Stomach (tissue), 4 donors: ENCODE data around the gene MST1.

Experiments
- CTCF ChIP-seq, 7 experiments: fragments of 450-650 bp in 4 of 7; fragments of 200-600 bp in 3 of 7; sonication (generic) in 3 of 7; IDR thresholded peaks; one replicate each; pipeline ENCODE4 v1.5.1; 2016 to 2019; ENCODE audit warnings: antibody characterized with exemption in 7 of 7, control low read depth in 2 of 7, mild to moderate bottlenecking in 1 of 7
- POLR2A ChIP-seq, 4 donors: fragments of 450-650 bp; IDR thresholded peaks; one replicate each; pipeline ENCODE4 v1.6.1; 2016; ENCODE audit warnings: antibody characterized with exemption in 4 of 4, control low read depth in 2 of 4, mild to moderate bottlenecking in 1 of 4, moderate library complexity in 1 of 4
- POLR2AphosphoS5 ChIP-seq, 3 donors: sonication (generic); formaldehyde crosslinking; IDR thresholded peaks; one replicate each; pipeline ENCODE4 v1.6.1; 2016; ENCODE audit warnings: antibody characterized with exemption in 3 of 3

- TF ChIP-seq POLR2AphosphoS5 (IDR thresholded peaks at IDR 0.05) (no peak), CTCF (IDR thresholded peaks at IDR 0.05) (no peak), POLR2A (IDR thresholded peaks at IDR 0.05) (no peak)
Observed at GRCh38 chr3:49658711-49659110, 30.6 kb downstream of the MST1 start.
